D721Med (cell line): ENCODE data around the gene ZNF521.

ENCODE experiments used
- DNase-seq: peaks from one replicate; pipeline ENCODE4 v3.0.0; 2011; ENCODE audit warnings: low spot score; ENCODE audit not compliant: insufficient read length
- FAIRE-seq: peaks from 2 replicates; lab custom pipeline; 2011; peaks lifted over from hg19 to GRCh38; lab: Jason Lieb, UNC
- CTCF ChIP-seq: IDR thresholded peaks from 2 replicates; pipeline ENCODE4 v1.5.1; 2012; ENCODE audit warnings: mild to moderate bottlenecking, control low read depth; ENCODE audit not compliant: insufficient read depth; ENCODE audit errors: missing control alignments

Gene ZNF521

GRCh38 chr18:25261768-25262167, 90.2 kb downstream of the ZNF521 start:
- no peak for FAIRE-seq
- TF ChIP-seq CTCF = no peak

GRCh38 chr18:25256439-25256838, 95.5 kb downstream of the ZNF521 start:
- no peak for TF ChIP-seq CTCF
- DNase-seq (no peak), FAIRE-seq (no peak)

More at GRCh38 chr18:25261768-25262167, 90.2 kb downstream of the ZNF521 start:
- no peak for DNase-seq

DNA sequence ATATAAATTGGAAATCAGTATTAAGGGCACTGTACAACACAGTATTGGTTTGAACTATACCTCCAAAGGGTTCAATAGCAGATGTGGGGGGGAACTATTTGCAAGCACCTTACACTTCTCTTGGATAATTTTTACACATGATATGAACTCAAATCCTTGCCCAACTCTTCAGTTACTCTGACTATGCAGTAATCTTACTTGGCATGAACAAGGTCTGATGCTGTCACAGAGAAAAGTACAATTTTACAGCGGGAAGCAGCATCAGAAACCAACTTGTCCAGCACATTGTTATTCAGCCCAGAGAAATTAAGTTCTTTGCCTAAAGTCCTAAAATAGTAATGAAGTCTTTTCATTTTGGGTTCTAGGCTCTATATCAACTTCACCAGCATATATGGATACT, 98.2 kb downstream of the ZNF521 start:
- no peak for TF ChIP-seq CTCF
- FAIRE-seq (no peak), DNase-seq (no peak)

DNA sequence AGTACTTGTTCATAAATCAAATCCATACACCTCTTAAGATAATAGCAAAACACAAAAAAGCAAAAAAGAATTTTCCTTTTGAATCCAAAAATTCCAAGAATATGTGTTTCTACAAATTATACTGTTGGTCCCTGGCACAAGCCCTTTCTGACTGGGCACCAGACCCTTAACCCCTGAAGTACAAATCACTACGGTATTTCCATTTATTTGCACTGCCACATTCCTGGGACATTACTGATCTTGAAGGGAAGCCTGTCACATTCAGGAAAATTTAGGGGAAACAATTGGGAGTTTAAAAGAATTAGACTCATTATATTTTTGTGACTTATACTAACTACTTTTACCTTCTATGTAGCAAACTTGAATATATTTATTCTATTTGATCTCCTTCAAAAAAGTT, 98.8 kb downstream of the ZNF521 start:
- DNase-seq = no peak
- FAIRE-seq = no peak
- no peak for TF ChIP-seq CTCF

DNA sequence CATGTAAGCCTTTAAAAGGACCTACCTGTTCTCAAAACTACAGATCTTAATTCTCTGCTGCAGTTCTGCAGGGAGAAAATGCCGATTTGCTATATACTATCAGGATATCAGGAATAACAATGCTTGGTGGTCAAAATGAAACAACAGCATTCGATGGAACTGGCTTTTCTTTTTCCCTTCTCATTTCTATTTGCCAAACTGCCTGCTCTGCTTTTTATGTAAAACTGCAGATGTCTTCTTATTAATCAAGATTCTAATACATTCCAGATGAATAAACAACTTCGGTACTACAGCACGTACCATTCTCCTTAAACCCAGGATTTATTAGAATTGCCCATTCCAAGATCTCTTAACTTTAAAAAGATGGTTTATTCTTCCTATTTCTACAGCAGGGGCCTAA, 100.9 kb downstream of the ZNF521 start:
- no peak for FAIRE-seq
- DNase-seq = no peak
- TF ChIP-seq CTCF = no peak

GRCh38 chr18:25250474-25250851, 101.5 kb downstream of the ZNF521 start:
- DNase-seq (no peak), FAIRE-seq (peak; percentile 21)
- no peak for TF ChIP-seq CTCF

- DNase-seq = no peak
- TF ChIP-seq CTCF = no peak
- FAIRE-seq = no peak
Observed at GRCh38 chr18:25248755-25249154, 103.2 kb downstream of the ZNF521 start.
